Medulla oblongata (tissue), 1 donor: ENCODE data around the gene CACHD1.

Source experiments
- DNase-seq: peaks from one replicate; pipeline ENCODE4 v3.0.0-alpha.2; 2015; ENCODE audit errors: extremely low spot score

CACHD1 gene

GRCh38 chr1:64473367-64473766 is 3.4 kb downstream of the CACHD1 start:
- DNase-seq: no peak

DNA sequence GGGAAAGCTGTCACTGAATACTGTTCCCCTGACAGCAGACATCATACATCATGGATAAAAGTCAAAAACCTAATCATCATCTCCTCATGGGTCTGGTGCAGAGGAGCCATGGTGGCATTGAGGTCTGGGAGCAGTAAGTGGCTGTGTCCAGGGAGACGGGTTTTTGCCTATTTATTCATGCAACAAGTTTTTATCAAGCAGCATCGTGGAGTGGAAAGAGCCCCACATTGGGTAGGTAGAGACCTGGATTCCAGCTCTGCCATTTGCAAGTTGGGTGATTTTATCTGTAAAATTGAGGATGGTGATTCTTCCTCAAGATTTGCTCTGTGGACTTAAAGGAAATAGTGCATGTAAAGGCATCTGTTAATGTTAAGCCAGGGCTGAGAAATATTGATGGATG is 4.2 kb downstream of the CACHD1 start:
- no peak for DNase-seq

- peak; percentile 46 for DNase-seq
Observed at GRCh38 chr1:64474665-64475439, 4.9 kb downstream of the CACHD1 start.

DNA sequence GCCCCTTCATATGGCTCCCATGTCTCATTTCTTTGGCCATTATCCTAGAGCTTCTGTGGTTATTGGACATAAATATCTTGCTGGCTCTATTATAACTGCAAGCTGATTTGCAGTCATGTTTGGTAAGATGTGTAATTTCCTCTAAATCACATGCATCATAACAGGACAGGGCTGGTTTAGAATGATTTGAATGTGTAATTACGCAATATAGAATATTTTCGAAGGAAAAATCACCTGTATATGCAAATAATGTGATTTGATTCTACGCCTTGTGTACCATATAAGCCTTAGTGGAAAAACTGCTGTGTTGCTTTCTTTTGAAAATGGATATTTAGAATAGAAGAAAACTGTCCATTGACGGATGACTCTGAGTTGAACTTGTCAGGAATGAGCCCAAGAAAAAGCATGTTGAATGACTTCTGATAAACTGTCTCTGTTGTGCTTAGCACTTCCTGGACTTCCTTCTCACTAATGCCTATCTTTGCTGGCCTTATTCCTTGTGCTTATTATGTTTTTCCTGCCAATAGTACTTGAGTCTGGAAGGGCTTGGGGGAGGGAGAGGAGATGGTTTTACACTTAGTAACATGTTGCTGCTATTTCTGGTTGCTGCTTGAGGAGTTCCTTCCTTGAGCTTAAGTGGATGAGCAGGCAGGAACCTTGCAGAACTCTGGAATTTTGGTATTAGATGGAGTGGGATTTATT is 6.5 kb downstream of the CACHD1 start:
- peak; percentile 51 for DNase-seq

GRCh38 chr1:64478594-64479470 is 8.9 kb downstream of the CACHD1 start:
- DNase-seq: no peak

GRCh38 chr1:64479874-64480273 is 9.9 kb downstream of the CACHD1 start:
- DNase-seq: no peak

DNA sequence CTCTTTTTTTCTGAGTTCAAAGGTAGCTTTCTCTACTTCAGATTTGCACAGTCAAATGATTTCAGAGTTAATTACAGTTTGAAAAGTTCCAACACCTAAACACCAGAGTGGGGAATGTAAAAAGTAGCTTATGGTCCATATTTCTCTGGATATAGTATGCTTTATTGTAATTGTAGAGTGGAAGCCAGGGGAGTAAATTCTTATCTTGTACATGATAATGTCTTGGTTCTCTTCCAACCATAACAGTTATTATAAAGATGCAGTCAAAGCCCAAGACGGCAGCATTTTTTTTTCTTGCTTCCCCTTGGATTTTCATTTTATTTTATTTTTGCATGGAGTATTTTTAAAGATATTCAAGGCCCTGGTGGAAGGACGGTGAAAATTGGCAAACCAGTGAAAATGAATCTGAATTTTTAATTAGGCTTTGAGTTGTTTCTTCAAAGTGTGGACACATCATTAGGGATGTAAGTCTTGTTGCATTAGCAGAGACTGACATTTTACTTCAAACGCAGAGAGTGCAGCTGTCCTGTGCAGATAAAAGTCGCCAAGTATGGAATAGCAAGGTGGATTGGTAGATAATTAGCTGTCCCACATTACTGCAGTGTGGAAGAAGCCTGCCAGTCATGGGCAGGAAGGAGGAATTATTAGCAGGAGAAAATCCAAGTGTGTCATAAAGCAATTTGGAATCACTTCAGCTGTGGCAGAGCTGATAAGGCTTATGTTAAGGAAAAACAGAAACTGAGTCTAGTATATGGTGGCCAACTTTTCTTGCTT is 11.3 kb downstream of the CACHD1 start:
- DNase-seq: no peak

DNA sequence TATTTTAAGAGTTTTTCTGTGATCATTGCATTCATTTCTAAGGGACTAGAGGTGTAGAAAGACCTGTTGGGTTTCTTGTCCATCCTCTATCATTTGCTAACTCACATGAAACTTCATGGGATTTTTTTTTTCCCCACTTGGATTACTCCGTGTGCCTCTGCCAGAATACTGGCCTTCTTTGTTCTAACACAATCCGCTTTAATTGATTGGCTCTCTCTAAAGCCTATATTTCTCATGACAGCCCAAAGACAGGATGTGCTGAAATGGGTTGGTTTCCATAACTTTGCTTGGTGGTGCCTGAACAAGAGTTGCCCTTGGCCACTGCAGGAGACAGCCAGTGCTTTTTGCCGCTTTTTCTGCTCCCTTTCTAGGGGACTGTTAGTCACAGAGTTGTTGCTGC is 12.2 kb downstream of the CACHD1 start:
- no peak for DNase-seq

DNA sequence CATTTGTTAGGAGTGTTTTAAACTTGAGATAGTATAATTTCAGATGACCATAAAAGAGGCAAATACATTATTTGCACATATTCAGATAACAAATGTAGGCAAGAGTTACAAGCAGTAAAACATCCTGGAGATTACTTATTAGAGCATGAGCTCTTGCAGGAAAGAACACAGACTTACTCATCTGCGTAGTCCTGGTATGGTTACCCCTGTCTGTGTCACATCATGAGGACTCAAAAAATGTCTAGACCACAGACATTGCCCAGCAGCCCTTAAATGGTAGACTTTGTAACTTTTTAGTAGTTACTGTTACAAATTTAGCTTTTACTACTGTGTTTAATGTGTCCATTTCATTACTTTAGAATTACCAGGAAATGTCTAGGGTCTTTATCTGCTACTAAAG is 12.8 kb downstream of the CACHD1 start:
- DNase-seq: no peak

GRCh38 chr1:64483731-64484414 is 13.9 kb downstream of the CACHD1 start:
- DNase-seq: no peak

DNA sequence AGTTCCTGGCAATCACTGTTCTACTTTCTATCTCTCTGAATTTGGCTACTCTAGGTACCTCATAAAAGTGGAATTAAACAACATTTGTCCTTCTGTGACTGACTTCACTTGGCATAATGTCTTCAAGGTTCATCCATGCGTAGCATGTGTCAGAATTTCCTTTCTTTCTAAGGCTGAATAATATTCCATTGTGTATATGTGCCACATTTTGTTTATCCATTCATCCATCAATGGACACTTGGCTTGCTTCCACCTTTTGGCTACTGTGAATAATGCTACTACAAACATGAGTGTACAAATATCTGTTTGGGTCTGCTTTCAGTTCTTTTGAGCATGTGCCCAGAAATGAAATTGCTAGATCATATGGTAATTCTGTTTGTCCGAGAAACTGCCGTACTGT is 14.7 kb downstream of the CACHD1 start:
- DNase-seq: no peak

GRCh38 chr1:64486193-64486592 is 16.3 kb downstream of the CACHD1 start:
- no peak for DNase-seq

DNA sequence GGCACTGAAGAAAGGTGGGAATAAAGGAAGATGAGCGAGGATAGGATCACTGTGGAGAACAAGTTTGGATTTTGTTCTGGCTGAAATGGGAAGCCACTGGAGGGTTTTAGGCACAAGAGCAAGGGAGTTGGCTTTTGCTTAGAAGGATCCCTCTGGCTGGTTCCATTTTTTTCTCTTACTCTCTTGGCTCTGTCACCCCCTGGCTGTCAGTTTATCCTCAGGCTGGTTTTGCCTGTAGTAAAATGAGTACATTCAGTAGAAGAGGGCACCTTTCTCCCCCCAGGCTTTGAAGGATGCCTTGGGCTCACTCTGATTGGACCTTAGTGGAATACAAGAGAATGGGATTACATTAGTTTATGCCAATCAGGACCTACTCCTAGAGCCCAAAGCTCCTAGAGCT is 17.1 kb downstream of the CACHD1 start:
- no peak for DNase-seq

GRCh38 chr1:64488862-64489261 is 18.9 kb downstream of the CACHD1 start:
- DNase-seq: no peak

- DNase-seq: no peak
Observed at GRCh38 chr1:64489707-64490106, 19.8 kb downstream of the CACHD1 start.

GRCh38 chr1:64490213-64490818 is 20.4 kb downstream of the CACHD1 start:
- no peak for DNase-seq

DNA sequence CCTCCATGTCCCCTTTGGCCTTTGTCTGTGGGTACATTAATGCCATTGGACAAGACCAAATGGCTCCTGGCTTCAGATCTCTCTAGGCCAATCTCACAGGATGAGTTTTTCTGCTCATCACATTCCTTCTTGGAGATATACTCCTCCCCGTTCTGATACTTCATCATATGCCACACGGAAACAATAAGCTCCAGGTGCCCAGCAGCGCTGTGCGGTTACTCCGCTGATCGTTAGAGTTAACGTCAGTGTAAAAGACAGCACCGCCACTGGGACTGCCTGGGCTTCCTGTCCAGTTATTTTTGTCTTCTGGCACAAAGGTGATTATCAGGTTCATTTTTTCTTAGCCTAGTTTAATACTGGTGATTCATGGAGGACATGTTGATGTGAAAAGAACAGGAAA is 22.5 kb downstream of the CACHD1 start:
- DNase-seq: no peak

GRCh38 chr1:64493831-64494230 is 23.9 kb downstream of the CACHD1 start:
- peak; percentile 41 for DNase-seq

GRCh38 chr1:64494659-64495058 is 24.7 kb downstream of the CACHD1 start:
- DNase-seq: no peak

GRCh38 chr1:64495878-64496277 is 25.9 kb downstream of the CACHD1 start:
- no peak for DNase-seq

- DNase-seq: no peak
Observed at GRCh38 chr1:64496606-64497005, 26.7 kb downstream of the CACHD1 start.
